ENCODE measurements around the gene FKBP3. TPM values are rescaled to one million over a fixed set of nuclear protein-coding genes. Genes with fewer than 3 reads are reported as not detected.

The FKBP3 gene
- total and polyA plus RNA-seq, 2 experiments from 2014 or later, result 114 to 699 TPM

DNA sequence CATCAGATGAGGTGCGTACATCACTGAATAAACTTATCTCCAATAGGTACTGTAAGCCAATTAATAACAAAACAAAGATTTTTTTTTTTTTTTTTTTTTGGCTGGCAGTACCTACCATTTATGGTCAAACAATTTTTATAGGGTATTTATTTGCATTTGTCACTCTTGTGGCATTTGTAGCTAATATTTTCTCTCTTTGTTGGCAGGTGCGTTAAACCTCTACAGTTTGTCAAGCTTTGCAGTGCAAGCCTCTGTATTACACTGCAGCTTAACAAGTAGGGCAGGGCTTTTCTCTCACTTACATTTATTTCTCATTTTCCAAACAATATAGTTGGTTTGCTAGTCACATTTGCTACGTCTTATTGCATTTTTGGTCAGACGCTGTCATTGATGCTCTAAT is 38.1 kb downstream of the FKBP3 start:
- Mint-ChIP-seq H3K36me3 (ENCODE audit: low read depth) (peaks cover 55% of the 10 kb centered on the region), H3K4me1 (no peaks in the 10 kb centered on the region), H3K4me3 (no peak overlapping the region), H3K27me3 (ENCODE audit: insufficient read depth, low read depth, poor library complexity) (peaks cover 3% of the 10 kb centered on the region), H3K9me3 (no peaks in the 10 kb centered on the region), H3K27ac (no peak overlapping the region)
- TF ChIP-seq, protein P1, sequence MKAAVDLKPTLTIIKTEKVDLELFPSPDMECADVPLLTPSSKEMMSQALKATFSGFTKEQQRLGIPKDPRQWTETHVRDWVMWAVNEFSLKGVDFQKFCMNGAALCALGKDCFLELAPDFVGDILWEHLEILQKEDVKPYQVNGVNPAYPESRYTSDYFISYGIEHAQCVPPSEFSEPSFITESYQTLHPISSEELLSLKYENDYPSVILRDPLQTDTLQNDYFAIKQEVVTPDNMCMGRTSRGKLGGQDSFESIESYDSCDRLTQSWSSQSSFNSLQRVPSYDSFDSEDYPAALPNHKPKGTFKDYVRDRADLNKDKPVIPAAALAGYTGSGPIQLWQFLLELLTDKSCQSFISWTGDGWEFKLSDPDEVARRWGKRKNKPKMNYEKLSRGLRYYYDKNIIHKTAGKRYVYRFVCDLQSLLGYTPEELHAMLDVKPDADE (IDR thresholded peaks at IDR 0.05), result no peak
- TF ChIP-seq STAT1 (IDR thresholded peaks at IDR 0.05; ENCODE audit: unreplicated experiment) (no peak), EZH2phosphoT487 (IDR thresholded peaks at IDR 0.05; ENCODE audit: unreplicated experiment) (no peak), ZNF114 (CRISPR knock-in tag; IDR thresholded peaks at IDR 0.05) (no peak), CREB1 (CRISPR knock-in tag; IDR thresholded peaks at IDR 0.05; ENCODE audit: low read depth) (no peak), NANOG (IDR thresholded peaks at IDR 0.05; ENCODE audit: borderline replicate concordance) (no peak), JUNB (IDR thresholded peaks at IDR 0.05; ENCODE audit: unreplicated experiment) (no peak), POLR2AphosphoS5 (IDR thresholded peaks at IDR 0.05; ENCODE audit: low read depth) (no peak), EZH2 (IDR thresholded peaks at IDR 0.05; ENCODE audit: low read depth, unreplicated experiment) (no peak), ZNF331 (CRISPR knock-in tag; IDR thresholded peaks at IDR 0.05; ENCODE audit: low read depth) (no peak)
- TF ChIP-seq, protein P2, sequence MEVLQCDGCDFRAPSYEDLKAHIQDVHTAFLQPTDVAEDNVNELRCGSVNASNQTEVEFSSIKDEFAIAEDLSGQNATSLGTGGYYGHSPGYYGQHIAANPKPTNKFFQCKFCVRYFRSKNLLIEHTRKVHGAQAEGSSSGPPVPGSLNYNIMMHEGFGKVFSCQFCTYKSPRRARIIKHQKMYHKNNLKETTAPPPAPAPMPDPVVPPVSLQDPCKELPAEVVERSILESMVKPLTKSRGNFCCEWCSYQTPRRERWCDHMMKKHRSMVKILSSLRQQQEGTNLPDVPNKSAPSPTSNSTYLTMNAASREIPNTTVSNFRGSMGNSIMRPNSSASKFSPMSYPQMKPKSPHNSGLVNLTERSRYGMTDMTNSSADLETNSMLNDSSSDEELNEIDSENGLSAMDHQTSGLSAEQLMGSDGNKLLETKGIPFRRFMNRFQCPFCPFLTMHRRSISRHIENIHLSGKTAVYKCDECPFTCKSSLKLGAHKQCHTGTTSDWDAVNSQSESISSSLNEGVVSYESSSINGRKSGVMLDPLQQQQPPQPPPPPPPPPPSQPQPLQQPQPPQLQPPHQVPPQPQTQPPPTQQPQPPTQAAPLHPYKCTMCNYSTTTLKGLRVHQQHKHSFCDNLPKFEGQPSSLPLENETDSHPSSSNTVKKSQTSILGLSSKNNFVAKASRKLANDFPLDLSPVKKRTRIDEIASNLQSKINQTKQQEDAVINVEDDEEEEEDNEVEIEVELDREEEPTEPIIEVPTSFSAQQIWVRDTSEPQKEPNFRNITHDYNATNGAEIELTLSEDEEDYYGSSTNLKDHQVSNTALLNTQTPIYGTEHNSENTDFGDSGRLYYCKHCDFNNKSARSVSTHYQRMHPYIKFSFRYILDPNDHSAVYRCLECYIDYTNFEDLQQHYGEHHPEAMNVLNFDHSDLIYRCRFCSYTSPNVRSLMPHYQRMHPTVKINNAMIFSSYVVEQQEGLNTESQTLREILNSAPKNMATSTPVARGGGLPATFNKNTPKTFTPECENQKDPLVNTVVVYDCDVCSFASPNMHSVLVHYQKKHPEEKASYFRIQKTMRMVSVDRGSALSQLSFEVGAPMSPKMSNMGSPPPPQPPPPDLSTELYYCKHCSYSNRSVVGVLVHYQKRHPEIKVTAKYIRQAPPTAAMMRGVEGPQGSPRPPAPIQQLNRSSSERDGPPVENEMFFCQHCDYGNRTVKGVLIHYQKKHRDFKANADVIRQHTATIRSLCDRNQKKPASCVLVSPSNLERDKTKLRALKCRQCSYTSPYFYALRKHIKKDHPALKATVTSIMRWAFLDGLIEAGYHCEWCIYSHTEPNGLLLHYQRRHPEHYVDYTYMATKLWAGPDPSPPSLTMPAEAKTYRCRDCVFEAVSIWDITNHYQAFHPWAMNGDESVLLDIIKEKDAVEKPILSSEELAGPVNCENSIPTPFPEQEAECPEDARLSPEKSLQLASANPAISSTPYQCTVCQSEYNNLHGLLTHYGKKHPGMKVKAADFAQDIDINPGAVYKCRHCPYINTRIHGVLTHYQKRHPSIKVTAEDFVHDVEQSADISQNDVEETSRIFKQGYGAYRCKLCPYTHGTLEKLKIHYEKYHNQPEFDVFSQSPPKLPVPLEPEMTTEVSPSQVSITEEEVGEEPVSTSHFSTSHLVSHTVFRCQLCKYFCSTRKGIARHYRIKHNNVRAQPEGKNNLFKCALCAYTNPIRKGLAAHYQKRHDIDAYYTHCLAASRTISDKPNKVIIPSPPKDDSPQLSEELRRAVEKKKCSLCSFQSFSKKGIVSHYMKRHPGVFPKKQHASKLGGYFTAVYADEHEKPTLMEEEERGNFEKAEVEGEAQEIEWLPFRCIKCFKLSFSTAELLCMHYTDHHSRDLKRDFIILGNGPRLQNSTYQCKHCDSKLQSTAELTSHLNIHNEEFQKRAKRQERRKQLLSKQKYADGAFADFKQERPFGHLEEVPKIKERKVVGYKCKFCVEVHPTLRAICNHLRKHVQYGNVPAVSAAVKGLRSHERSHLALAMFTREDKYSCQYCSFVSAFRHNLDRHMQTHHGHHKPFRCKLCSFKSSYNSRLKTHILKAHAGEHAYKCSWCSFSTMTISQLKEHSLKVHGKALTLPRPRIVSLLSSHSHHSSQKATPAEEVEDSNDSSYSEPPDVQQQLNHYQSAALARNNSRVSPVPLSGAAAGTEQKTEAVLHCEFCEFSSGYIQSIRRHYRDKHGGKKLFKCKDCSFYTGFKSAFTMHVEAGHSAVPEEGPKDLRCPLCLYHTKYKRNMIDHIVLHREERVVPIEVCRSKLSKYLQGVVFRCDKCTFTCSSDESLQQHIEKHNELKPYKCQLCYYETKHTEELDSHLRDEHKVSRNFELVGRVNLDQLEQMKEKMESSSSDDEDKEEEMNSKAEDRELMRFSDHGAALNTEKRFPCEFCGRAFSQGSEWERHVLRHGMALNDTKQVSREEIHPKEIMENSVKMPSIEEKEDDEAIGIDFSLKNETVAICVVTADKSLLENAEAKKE (CRISPR knock-in tag; IDR thresholded peaks at IDR 0.05), result no peak
- TF ChIP-seq, protein P3, sequence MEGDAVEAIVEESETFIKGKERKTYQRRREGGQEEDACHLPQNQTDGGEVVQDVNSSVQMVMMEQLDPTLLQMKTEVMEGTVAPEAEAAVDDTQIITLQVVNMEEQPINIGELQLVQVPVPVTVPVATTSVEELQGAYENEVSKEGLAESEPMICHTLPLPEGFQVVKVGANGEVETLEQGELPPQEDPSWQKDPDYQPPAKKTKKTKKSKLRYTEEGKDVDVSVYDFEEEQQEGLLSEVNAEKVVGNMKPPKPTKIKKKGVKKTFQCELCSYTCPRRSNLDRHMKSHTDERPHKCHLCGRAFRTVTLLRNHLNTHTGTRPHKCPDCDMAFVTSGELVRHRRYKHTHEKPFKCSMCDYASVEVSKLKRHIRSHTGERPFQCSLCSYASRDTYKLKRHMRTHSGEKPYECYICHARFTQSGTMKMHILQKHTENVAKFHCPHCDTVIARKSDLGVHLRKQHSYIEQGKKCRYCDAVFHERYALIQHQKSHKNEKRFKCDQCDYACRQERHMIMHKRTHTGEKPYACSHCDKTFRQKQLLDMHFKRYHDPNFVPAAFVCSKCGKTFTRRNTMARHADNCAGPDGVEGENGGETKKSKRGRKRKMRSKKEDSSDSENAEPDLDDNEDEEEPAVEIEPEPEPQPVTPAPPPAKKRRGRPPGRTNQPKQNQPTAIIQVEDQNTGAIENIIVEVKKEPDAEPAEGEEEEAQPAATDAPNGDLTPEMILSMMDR (conservative IDR thresholded peaks at IDR 0.05; ENCODE audit: low read depth in 2 of 2), result no peak
- TF ChIP-seq, protein P4, sequence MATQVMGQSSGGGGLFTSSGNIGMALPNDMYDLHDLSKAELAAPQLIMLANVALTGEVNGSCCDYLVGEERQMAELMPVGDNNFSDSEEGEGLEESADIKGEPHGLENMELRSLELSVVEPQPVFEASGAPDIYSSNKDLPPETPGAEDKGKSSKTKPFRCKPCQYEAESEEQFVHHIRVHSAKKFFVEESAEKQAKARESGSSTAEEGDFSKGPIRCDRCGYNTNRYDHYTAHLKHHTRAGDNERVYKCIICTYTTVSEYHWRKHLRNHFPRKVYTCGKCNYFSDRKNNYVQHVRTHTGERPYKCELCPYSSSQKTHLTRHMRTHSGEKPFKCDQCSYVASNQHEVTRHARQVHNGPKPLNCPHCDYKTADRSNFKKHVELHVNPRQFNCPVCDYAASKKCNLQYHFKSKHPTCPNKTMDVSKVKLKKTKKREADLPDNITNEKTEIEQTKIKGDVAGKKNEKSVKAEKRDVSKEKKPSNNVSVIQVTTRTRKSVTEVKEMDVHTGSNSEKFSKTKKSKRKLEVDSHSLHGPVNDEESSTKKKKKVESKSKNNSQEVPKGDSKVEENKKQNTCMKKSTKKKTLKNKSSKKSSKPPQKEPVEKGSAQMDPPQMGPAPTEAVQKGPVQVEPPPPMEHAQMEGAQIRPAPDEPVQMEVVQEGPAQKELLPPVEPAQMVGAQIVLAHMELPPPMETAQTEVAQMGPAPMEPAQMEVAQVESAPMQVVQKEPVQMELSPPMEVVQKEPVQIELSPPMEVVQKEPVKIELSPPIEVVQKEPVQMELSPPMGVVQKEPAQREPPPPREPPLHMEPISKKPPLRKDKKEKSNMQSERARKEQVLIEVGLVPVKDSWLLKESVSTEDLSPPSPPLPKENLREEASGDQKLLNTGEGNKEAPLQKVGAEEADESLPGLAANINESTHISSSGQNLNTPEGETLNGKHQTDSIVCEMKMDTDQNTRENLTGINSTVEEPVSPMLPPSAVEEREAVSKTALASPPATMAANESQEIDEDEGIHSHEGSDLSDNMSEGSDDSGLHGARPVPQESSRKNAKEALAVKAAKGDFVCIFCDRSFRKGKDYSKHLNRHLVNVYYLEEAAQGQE (IDR thresholded peaks at IDR 0.05; ENCODE audit: unreplicated experiment), result no peak
- Histone ChIP-seq H3K79me2 (replicated peaks; ENCODE audit: insufficient read depth) (peaks cover 73% of the 10 kb centered on the region), H3K4me2 (no peak overlapping the region), H3K27me3 (ENCODE audit: insufficient read depth) (no peaks in the 10 kb centered on the region), H2AFZ (no peak overlapping the region), H3F3A (replicated peaks; ENCODE audit: low read depth) (no peaks in the 10 kb centered on the region), H3K9me2 (ENCODE audit: insufficient read depth) (no peaks in the 10 kb centered on the region), H3K4me1 (ENCODE audit: insufficient read depth) (no peaks in the 10 kb centered on the region), H4K20me1 (replicated peaks; ENCODE audit: insufficient read depth) (peaks cover 27% of the 10 kb centered on the region), H3K36me3 (ENCODE audit: insufficient read depth) (peaks cover 34% of the 10 kb centered on the region), H3K4me3 (no peak overlapping the region), H3K27ac (ENCODE audit: low read depth) (no peak overlapping the region)
- DNase-seq (ENCODE audit: low spot score), result no peak
- ATAC-seq, result no peak
